Measurements from ENCODE around the gene SMU1.
A peak's percentile ranks its signal among the peaks of the same experiment; 100 is the strongest.

SMU1 gene

GRCh38 chr9:33044677-33045282, 31.7 kb downstream of the SMU1 start:
- no peak for DNase-seq (ENCODE audit: low spot score)

DNA sequence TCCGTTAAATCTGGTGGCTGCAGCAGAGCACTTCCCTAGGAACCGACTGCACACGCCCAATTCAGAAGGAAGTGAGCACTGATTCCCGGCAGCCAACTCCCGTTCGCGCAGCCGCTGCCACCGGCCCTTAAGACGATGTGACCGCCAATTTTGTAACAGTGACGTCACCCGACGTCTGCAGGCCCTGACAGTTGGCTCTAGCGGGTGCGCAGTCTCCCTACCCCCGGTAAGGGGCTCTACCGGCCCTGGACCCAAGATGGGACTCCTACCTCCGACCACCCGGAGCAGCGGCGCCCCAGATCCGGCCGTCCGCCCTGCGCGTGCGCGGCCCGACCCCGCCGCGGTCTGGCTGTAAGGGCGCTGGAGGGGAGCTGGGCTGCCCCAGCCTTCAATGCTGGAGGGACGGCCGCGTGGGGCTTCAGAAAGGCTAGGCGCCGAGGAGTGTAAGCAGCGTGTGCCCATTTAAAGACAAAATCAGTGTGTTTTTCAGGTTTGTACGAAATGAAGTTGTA, 32.3 kb downstream of the SMU1 start:
- peak; percentile 96 for DNase-seq (ENCODE audit: low spot score)

GRCh38 chr9:33043671-33044070, 32.8 kb downstream of the SMU1 start:
- DNase-seq (ENCODE audit: low spot score), result no peak

- DNase-seq (ENCODE audit: low spot score), result no peak
These were observed 34.0 kb downstream of the SMU1 start for GRCh38 chr9:33042473-33042872.

GRCh38 chr9:33041432-33042188, 34.9 kb downstream of the SMU1 start:
- DNase-seq (ENCODE audit: low spot score), result no peak

DNA sequence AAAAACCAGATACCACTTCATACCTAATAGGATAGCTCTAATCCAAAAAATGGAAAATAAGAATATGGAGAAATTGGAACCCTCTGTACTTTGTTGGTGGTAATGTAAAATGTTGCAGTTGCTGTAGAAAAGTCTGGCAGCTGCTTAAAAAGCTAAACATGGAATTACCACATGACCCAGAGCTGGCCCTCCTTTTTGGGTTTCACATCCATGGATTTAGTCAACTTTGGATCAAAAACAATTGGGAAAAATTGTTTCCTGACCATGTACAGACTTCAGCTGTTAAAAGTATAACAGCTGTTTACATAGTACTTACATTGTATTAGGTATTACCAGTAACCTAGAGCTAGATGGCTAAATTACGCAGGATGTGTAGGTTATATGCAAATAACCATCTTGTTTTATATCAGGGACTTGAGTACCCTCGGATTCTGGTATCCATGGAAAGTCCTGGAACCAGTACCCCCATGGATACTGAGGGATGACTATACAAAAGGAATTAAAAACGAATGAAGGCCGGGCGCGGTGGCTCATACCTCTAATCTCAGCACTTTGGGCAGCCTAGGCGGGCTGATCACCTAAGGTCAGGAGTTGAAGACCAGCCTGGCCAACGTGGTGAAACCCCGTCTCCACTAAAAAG, 35.6 kb downstream of the SMU1 start:
- no peak for DNase-seq (ENCODE audit: low spot score)

- DNase-seq (ENCODE audit: low spot score), result no peak
These were observed 43.6 kb downstream of the SMU1 start for GRCh38 chr9:33032865-33033264.

- no peak for DNase-seq (ENCODE audit: low spot score)
These were observed 44.2 kb downstream of the SMU1 start for GRCh38 chr9:33032292-33032691.

DNA sequence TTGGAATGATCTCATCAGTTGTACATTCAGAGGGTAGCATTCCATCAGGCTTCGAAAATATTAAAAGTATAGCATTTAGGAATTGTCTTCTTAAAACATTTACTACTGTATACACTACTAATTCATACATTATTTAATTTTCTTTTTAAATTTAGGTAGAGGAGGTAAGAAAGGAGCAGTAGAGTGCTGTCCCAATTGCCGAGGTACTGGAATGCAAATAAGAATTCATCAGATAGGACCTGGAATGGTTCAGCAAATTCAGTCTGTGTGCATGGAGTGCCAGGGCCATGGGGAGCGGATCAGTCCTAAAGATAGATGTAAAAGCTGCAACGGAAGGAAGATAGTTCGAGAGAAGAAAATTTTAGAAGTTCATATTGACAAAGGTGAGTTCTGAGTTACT, 46.2 kb downstream of the SMU1 start:
- DNase-seq (ENCODE audit: low spot score), result no peak

- DNase-seq (ENCODE audit: low spot score), result no peak
These were observed 47.2 kb downstream of the SMU1 start for GRCh38 chr9:33029231-33029786.

DNA sequence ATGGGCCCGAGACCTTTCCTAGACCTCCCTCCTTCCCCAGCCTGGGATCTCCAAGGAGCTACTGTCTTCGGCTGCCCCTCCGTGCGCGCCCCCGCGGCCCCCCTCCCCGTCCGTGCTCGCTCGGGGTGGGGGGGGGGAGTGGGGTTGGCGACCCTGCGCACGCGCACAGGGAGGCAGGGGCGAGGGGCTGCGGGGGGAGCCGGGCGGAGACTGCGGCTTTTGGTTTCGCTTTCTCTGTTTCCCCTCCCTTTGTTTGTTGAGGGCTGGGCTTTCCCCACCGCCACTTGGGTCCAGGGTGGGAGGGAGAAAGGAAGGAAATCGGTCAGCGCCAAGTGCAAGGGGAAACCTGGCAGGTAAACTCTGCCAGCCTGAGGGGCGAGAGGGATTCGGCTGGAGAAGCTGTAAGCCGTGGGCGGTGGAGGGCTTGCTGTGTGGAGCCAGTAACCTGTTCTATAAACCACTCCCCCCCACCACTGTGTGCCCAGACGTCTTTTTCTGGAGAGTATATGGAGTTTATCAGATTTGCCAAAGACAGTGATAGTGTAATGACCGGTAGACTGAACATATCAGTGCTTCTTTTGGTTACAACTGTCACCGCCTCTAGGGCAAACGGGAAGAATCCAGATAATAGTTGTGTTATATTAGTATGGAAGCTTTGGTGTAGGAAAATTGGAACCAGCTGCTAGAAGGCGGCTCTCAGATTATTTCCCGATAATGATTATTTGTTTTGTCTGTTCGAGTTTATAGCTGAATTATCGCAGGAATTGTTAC, 50.7 kb downstream of the SMU1 start:
- DNase-seq (ENCODE audit: low spot score), result peak; percentile 45

DNA sequence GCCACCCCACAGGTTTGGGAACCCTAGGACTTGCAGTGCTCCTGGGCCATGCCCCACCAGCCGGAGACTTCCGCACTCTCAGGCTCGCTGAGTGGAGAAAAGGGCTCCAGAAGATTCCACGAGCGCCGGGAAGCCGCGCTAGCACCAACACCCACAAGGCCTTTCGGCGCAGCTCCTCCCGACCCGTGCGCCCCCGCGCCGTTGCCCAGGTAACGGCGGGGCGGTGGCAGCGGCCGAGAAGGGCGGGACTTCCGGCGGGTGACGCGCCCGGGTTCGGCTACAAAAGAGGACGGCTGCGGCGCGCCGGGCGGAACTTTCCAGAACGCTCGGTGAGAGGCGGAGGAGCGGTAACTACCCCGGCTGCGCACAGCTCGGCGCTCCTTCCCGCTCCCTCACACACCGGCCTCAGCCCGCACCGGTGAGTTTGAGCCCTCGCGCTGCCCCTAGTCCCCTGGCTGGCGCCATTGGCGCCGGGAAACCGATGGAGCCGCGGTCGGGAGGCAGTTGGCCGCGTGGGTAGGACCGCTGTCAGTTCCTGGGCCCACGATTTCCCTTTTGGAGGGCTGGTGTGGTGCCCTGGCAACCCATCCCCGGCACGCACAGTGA, 51.4 kb downstream of the SMU1 start, which contains the start of gene DNAJA1:
Gene DNAJA1 (plus strand): TSS at position 308 of the 606 bp plus-strand sequence. CDS start 1,212 bp downstream, outside the sequence.
- peak; percentile 97 for DNase-seq (ENCODE audit: low spot score)

DNA sequence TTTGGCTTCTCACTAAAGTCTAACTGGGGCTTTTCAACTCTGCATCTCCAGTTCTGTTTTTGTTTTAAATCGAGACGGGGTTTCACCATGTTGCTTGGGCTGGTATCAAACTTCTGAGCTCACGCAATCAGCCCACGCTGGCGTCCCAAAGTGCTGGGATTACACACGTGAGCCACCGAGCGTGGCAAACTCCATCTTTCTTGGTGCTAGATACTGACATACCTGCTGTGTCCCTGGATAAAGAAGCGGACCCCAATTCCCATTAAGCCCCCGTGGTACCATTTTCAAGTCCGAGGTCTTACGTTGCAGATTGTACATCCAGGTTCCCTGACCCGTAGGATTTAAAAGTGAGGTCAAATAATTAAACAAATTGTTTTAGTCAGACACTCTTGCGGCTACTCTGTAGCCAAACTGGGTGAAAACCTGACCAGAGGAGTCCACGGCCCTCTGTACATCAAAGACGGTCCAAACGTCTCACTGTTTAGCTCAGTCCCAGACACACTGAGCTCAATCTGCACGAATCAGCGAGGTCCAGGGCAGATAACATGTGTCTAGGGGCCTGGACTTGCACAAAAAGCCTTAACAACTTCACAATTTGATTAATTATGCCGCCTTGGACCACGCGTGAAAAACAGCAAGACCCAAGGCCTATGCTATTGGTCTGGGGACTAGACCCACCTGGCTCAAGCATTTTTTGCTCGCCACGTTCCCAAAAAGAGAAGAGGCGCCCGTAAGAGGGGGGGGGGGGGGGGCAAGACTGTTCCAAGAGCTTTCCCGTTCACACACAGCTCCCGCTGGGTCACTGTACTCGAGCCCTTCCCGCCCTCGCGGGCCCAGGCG, 52.1 kb downstream of the SMU1 start:
- no peak for DNase-seq (ENCODE audit: low spot score)

DNA sequence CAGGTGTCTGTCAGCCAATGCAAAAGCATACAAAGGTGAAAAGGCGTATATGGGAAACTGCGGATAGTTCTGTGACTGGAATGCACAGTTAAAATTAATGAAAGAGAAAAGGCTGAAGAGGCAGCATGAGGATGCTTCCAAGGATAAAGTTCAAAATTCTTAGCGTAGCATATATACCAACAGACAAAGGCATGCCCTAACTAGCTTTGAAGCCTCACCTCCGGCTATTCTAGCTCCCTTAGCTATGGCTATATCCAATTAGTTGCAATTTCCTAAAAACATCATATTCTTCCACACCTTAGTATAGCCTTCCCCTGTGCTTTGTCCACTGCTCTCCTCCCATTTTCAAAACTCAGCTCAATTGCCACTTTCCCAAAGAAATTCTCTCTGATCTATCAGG, 52.8 kb downstream of the SMU1 start:
- no peak for DNase-seq (ENCODE audit: low spot score)

DNA sequence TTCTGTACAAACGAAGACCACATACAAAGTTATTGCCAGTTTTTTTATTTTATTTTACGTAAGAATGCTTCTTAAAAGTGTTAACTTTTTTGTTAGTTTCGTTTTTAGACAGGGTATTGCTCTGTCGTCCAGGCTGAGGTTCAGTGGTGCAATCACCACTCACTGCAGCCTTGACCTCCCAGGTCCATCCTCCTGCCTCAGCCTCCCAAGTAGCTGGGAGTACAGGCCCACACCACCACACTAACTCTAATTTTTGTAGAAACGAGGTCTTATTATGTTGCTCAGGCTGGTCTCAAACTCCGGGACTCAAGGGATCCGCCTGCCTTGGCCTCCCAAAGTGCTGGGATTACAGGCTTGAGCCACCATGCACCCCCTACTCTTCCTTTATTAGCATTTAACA, 53.7 kb downstream of the SMU1 start:
- DNase-seq (ENCODE audit: low spot score), result no peak

DNA sequence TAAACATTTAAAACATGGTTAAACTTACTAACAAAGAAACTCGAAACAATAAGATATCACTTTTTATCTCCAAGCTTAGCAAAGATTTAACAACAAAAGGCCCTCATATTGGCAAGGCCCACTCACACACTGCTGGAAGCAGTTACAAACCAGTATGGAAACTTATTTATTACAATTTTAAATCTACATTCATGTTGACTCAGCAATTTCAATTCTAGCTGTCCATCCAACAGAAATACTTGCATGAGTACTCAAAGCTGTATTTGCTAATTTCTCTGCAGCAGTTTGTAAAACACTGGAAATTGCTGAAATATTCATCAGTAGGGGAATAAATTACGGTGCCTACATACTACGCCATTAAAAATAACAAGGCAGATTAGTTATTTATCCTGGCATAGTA, 54.2 kb downstream of the SMU1 start:
- DNase-seq (ENCODE audit: low spot score), result no peak

DNA sequence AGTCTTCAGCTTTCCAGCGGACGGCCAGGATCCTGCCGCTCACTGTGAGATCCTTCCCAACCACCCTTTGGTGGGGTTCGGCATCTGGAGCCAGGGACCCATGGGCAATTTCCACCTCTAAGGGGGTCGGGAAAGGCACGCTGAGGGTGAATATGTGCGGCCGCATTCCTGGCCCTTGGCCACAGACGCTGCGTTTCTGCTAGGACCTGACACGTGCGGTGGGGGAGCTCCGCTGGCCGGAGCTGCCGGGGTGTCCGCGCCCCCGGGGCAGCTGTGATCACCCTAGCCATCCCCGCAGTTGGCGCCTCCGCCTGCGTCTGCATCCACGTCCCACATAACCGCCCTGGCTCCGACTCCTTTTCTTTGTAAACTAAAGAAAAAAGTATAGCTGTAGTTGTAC, 56.7 kb downstream of the SMU1 start:
- no peak for DNase-seq (ENCODE audit: low spot score)

DNA sequence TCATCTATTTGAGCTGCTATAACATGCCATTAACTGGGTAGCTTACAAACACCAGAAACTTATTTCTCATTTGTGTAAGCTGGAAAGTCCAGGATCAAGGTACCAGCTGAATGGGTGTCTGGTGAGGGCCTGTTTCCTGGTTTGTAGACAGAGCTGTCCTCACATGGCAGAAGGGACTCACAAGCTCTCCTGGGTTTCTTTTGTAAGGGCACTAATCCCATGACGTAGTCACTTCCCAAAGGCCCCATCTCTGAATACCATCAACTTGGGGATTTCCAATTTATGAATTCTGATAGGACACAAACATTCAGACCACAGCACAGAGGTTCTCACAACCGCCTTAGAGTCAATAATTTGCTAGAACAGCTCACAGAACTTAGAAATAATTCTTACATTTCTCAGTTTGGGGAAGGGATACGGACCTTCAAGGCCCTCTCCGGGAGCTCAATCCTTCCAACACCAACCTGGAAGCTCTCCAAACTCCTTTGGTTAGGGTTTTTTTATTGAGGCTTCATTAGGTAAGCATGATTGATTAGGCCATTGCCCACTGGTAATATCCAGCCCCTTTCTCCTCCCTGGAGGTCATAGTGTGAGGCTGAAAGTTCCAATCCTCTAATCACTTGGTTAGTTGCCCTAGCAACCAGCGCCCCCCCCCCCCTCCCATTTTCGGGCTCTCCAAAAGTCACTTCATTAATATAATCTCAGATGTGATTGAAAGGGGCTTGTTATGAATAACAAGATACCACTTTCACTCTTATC, 59.0 kb downstream of the SMU1 start:
- DNase-seq (ENCODE audit: low spot score), result no peak

DNA sequence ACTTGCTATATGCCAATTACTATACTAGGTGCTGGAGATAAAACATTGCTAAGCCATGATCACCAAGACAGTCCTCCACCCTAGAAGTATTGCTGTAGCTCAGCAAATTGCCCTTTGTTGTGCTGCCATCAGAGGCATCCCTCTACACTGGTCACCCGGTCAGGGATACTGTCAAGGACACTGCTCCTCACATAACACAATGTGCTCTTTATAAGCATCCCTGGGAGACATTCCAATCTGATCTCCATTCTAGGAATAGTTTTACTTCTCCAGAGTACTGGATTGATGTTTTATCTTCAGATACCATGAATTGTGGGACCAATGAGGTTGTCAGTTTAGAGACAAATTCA, 61.8 kb downstream of the SMU1 start:
- no peak for DNase-seq (ENCODE audit: low spot score)
